C1 segment of cervical spinal cord (tissue), 14 donors: Measurements from ENCODE around the gene RABGAP1L.
"Not testable (repeated sequence)": the region's sequence is repeated elsewhere in the genome, so short reads cannot be mapped to it uniquely, and the experiment has no call there.

ENCODE experiments used
- DNase-seq, 14 donors: peaks; one replicate each; lab custom pipeline; 2025; lab: John Stamatoyannopoulos, UW

The RABGAP1L gene

DNA sequence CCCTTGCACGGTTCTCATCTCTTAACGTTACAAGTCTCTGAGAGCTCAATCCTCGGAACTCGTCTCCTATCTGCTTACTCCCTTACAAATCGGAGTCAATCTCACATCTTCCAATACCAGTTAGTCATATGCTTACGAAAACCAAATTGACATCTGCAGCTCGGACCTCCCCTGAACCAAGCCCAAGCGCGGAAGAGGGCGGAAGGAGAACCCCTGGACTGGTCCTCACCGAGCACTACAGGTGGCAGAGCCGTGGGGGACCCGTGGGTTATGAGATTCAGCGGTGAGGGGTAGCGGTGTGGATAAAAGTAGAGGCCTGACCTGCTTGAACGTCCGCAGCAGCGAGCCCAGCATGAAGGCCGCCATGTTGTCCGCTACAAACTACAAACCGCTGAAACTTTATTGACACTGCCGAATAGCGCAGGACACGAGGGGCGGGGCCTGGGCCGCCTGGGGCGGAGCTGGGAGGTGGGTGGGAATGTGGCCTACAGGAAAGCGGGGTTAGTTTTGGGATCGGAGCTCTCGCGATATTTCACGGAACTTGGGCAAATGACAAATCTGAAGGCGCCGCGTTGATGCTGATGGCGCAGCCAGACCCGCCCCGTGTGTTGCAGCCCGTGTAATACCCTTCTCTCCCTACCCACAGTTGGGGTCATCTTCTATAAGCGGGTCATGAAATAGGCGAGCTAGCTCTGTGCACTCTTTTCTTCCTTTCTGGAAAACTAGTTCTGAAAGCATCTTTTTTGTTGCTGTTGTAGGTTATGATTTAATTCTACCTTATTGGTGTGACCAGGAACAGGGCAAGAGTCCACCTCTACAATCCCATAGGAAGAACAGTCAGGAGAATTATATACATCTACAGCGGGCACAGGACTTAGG, 864.0 kb downstream of the RABGAP1L start, which contains the start of gene MRPS14:
TSS of gene MRPS14 (minus strand) at position 383 of the 879 bp plus-strand sequence. CDS start at position 366, 17 bp downstream.
- peak; percentile 65 to 97 (median 94) for DNase-seq

DNA sequence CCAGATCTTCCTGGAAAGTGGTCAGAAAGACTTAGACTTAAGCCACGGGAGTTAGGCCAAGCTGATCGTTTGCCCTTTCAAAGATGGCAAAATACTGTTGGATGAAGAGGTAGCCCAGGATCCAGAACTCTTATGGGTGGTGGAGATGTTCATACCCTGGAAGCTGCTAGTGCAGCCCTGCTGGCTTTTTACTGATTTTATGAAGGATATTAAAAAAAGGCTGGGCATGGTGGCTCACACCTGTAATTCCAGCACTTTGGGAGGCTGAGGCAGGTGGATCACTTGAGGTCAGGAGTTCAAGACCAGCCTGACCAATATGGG, 864.6 kb downstream of the RABGAP1L start:
- DNase-seq, result peak in 1 of 14 donors; percentile 38

DNA sequence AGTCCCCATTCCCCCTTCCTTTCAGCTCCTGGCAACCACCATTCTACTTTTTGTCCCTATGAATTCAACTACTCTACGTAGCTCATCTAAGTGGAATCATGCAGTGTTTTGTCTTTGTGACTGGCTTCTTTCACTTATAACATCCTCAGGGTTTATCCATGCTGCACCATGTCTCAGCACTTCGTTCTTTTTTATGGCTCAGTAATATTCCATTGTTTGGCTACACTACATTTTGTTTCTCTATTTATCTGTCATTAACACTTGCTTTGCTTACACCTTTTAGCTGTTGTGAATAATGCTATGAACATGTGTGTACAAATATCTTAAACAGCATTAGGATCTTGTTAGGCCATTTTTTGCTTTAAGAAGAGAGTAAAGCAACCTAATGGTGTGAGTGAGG, 865.5 kb downstream of the RABGAP1L start:
- no peak for DNase-seq

DNA sequence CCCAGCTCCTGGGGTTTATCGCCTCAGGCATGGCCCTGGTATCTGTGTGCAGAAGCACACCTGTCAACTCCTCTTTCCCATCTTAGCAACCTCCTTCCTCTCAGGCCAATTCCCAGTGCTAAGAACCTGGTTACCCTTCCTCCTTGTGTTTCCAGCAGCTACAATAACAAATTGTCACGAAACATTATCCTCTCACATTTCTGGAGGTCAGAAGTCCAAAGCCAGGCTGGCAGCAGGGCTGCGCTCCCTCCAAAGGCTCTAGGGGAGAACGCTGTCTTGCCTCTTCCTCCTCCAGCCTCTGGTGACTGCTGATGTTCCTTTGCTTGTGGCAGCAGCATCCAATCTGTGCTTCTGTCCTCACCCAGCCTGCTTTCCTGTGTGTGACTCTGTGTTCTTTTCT, 874.6 kb downstream of the RABGAP1L start:
- DNase-seq, result no peak

DNA sequence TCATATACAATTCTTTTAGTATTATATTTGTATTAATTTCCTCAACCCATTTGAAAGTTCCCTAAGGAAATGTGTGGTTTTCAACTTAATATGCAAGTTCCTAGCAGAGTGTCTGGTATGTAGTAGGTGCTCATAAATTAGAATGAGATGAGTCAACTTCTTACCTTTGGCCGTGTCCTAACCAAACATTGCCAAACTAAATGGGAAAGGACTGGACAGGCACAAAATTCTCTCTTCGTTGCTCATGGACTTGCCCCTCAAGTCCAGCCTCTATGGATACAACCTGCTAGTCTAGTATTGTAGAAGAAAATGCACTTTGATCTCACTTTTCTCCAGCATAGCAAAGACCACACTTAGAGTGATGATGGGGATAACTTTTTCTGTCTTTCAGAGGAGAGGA, 875.5 kb downstream of the RABGAP1L start:
- no peak for DNase-seq

DNA sequence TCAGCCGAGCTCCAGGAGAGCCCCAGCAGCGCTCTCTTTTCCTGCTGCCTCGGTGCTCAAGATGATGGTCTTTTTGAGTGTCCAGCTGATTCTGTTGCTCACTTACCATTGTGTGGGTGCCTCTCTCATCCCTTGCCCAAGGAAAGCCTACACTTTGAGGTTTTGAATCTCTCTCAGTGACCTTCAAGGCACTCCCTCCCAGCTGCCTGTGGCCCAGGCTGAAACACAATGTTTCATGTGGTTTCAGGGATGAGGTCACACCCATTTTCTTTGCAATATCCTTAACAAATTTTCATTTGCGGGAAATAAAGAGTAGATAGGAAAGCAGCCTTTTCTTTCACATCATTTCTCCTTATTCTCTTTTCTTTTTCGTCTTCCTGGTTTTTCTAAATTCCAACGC, 876.5 kb downstream of the RABGAP1L start:
- no peak for DNase-seq

DNA sequence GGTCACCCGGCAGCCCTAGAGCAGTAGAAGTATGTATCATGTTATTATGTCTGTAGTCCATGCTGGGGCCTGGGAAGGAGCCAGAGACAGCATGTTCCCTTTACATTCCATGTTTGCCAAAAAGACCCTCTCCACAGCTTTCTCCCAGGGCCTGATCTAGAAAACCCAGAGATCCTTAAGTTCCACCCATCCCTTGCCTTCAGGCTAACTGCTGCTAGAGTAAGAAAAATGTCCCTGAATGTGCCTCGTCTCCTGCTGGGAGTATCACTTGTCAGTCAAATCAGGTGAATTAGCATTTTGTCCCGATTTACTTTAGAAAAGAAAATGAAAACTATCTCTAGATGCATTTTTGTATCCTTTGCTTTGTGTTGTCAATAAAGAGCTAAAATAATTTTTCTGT, 877.2 kb downstream of the RABGAP1L start:
- DNase-seq, result no peak

DNA sequence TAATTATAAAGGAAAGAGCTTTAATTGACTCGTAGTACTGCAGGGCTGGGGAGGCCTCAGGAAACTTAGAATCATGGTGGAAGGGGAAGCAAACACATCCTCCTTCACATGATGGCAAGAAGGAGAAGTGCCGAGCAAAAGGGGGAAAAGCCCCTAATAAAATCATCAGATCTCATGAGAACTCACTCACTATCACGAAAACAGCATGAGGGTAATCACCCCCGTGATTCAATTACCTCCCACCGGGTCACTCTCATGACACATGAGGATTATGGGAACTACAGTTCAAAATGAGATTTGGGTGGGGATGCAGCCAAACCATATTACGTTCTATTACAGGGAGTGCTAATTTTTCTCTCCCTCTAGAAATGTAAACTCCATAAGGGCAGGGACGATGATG, 878.1 kb downstream of the RABGAP1L start:
- no peak for DNase-seq

DNA sequence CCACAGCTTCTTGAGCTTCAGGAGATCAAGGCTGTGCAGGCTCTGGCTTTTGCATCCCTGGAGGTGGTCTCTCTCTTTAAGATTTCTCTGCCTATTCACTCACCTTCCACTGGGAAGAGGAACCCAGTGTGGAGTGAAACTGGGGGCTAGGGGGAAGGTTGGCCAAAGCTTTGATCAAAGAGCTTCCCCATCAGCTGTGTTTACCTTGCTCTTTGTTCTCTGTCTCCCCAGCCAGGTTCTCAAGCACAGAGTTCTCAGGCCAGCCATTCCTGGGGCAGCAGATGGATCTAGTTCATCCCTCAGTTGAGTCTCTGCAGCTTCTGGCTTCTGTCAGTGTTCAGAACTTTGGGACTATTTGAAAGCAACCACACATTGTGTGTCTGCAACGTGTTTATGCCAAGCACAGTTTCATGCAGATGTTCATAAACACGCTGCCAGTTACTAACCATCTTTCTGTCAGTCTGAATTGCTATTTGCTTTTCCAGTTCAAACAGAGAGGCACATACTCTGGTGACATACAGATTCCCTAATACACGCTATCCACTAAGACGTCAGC, 881.1 kb downstream of the RABGAP1L start:
- DNase-seq, result no peak

DNA sequence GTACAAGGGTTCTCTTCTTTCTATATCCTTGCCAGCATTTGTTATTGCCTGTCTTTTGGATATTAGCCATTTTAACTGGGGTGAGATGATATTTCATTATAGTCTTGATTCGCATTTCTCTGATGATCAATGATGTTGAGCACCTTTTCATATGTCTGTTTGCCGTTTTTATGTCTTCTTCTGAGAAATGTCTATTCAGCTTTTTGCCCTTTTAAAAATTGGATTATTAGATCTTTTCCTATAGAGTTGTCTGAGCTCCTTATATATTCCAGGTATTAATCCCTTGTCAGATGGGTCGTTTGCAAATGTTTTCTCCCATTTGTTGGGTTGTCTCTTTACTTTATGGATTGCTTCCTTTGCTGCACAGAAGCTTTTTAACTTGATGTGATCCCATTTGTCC, 883.3 kb downstream of the RABGAP1L start:
- DNase-seq, result no peak

DNA sequence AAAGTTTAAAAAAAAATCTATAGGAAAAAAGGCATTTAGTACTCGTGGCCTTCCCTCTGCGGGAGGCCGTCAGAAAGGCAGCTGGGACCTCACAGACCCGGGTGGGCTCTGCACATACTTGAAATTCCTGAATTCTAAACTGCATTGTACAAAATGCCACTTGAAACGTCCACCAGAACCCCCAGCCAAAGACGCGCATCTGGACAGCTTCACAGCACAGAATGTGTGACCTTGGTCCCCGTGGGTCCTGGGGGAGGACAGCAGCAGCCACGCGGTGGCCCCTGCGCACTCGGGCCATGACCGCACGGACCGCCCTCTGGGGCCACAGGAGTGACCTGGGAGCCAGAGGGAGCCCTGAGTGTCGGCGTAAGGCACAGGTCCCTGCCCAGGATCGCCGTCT, 884.5 kb downstream of the RABGAP1L start:
- no peak for DNase-seq

DNA sequence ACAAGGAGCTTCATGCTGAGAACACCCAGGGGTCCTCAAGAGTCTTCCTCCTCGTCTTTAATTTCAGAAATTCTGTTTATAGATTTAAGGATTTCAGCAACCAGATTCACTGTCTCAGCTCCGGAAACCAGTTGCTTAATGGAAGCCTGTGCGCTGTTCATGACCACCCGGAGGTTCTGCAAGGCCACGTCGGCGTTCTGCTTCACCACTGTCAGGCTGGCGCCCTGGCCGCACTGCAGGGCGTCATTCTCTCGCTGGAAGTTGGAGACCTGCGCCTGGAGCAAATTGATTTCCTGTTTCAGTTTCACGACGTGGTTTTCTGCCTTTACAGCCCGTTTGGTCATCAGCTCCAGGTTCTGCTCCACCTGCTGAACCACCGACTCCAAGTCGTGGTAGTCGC, 885.3 kb downstream of the RABGAP1L start:
- not testable (repeated sequence) for DNase-seq
